ENCODE measurements around the gene DENND10. TPM values are rescaled to one million over a fixed set of nuclear protein-coding genes. Genes with fewer than 3 reads are reported as not detected.
"Not testable (repeated sequence)": the region's sequence is repeated elsewhere in the genome, so short reads cannot be mapped to it uniquely, and the experiment has no call there.

Gene DENND10
- total and polyA plus RNA-seq, 4 donors = 11.7 to 32.0 (median 29.0) TPM

GRCh38 chr10:119105155-119105554, 1.2 kb downstream of the DENND10 start:
- H3K27ac ChIP-seq (ENCODE audit: low read depth in 1 of 2, low read length in 1 of 2) = no peak overlapping the region
- peaks cover 0 to 9% (median 4%) of the 10 kb centered on the region in 4 donors for H3K36me3 ChIP-seq (ENCODE audit: control insufficient read depth in 4 of 4, insufficient read depth in 4 of 4, low read length in 4 of 4)
- H3K9me3 ChIP-seq (ENCODE audit: control insufficient read depth in 4 of 4, insufficient read depth in 3 of 4, low read length in 3 of 4) = no peaks in the 10 kb centered on the region
- TF ChIP-seq CTCF (IDR thresholded peaks at IDR 0.05; ENCODE audit: control extremely low read depth, extremely low read depth) = no peak
- H3K9ac ChIP-seq (ENCODE audit: insufficient read depth in 1 of 2, low read length in 2 of 2) = peak overlapping the region in 1 of 2 donors; percentile 49
- ATAC-seq (ENCODE audit: insufficient read depth, low FRiP score) (no peak), DNase-seq (no peak)
- WGBS, 2 donors = 88 to 92% methylated on average over 12 of the region's 12 CpGs
- peaks cover 0 to 11% (median 2%) of the 10 kb centered on the region in 5 donors for H3K4me1 ChIP-seq (ENCODE audit: control insufficient read depth in 5 of 5, insufficient read depth in 5 of 5, low read length in 5 of 5)
- H3K27me3 ChIP-seq (ENCODE audit: control insufficient read depth in 3 of 3, insufficient read depth in 3 of 3, low read length in 2 of 3) = no peaks in the 10 kb centered on the region
- H3K4me3 ChIP-seq = no peak overlapping the region

GRCh38 chr10:119105899-119106298, 2.0 kb downstream of the DENND10 start:
- H3K27ac ChIP-seq (ENCODE audit: low read depth in 1 of 2, low read length in 1 of 2); ATAC-seq (ENCODE audit: insufficient read depth, low FRiP score); H3K27me3 ChIP-seq (ENCODE audit: control insufficient read depth in 3 of 3, insufficient read depth in 3 of 3, low read length in 2 of 3); H3K4me3 ChIP-seq; DNase-seq; H3K9ac ChIP-seq (ENCODE audit: insufficient read depth in 1 of 2, low read length in 2 of 2); H3K9me3 ChIP-seq (ENCODE audit: control insufficient read depth in 4 of 4, insufficient read depth in 3 of 4, low read length in 3 of 4): not testable (repeated sequence)
- H3K4me1 ChIP-seq (ENCODE audit: control insufficient read depth in 5 of 5, insufficient read depth in 5 of 5, low read length in 5 of 5) = peaks cover 0 to 11% (median 2%) of the 10 kb centered on the region in 5 donors
- WGBS, 2 donors = 83 to 96% methylated on average over 7 of the region's 7 CpGs
- peaks cover 0 to 13% (median 6%) of the 10 kb centered on the region in 4 donors for H3K36me3 ChIP-seq (ENCODE audit: control insufficient read depth in 4 of 4, insufficient read depth in 4 of 4, low read length in 4 of 4)

- not testable (repeated sequence) for DNase-seq; H3K9ac ChIP-seq (ENCODE audit: insufficient read depth in 1 of 2, low read length in 2 of 2); H3K4me3 ChIP-seq; H3K27me3 ChIP-seq (ENCODE audit: control insufficient read depth in 3 of 3, insufficient read depth in 3 of 3, low read length in 2 of 3); ATAC-seq (ENCODE audit: insufficient read depth, low FRiP score); H3K27ac ChIP-seq (ENCODE audit: low read depth in 1 of 2, low read length in 1 of 2); H3K9me3 ChIP-seq (ENCODE audit: control insufficient read depth in 4 of 4, insufficient read depth in 3 of 4, low read length in 3 of 4)
- peaks cover 2 to 16% (median 10%) of the 10 kb centered on the region in 4 donors for H3K36me3 ChIP-seq (ENCODE audit: control insufficient read depth in 4 of 4, insufficient read depth in 4 of 4, low read length in 4 of 4)
- H3K4me1 ChIP-seq (ENCODE audit: control insufficient read depth in 5 of 5, insufficient read depth in 5 of 5, low read length in 5 of 5) = peaks cover 0 to 11% (median 2%) of the 10 kb centered on the region in 5 donors
- 90 to 97% methylated on average over 6 of the region's 6 CpGs for WGBS, 2 donors
Measured at GRCh38 chr10:119107106-119107505, 3.2 kb downstream of the DENND10 start.

- not testable (repeated sequence) for H3K4me3 ChIP-seq; ATAC-seq (ENCODE audit: insufficient read depth, low FRiP score); H3K9ac ChIP-seq (ENCODE audit: insufficient read depth in 1 of 2, low read length in 2 of 2); H3K27ac ChIP-seq (ENCODE audit: low read depth in 1 of 2, low read length in 1 of 2); DNase-seq; H3K27me3 ChIP-seq (ENCODE audit: control insufficient read depth in 3 of 3, insufficient read depth in 3 of 3, low read length in 2 of 3); H3K9me3 ChIP-seq (ENCODE audit: control insufficient read depth in 4 of 4, insufficient read depth in 3 of 4, low read length in 3 of 4)
- H3K36me3 ChIP-seq (ENCODE audit: control insufficient read depth in 4 of 4, insufficient read depth in 4 of 4, low read length in 4 of 4) = peaks cover 5 to 21% (median 13%) of the 10 kb centered on the region in 4 donors
- H3K4me1 ChIP-seq (ENCODE audit: control insufficient read depth in 5 of 5, insufficient read depth in 5 of 5, low read length in 5 of 5) = peaks cover 0 to 11% (median 2%) of the 10 kb centered on the region in 5 donors
- WGBS, 2 donors = 20 to 81% methylated on average over 2 of the region's 2 CpGs
Measured at GRCh38 chr10:119107771-119108170, 3.9 kb downstream of the DENND10 start.

GRCh38 chr10:119112056-119112455, 8.1 kb downstream of the DENND10 start:
- Histone ChIP-seq H3K27me3 (ENCODE audit: control insufficient read depth in 3 of 3, insufficient read depth in 3 of 3, low read length in 2 of 3) (no peaks in the 10 kb centered on the region), H3K4me3 (no peak overlapping the region), H3K9ac (ENCODE audit: insufficient read depth in 1 of 2, low read length in 2 of 2) (no peak overlapping the region), H3K36me3 (ENCODE audit: control insufficient read depth in 4 of 4, insufficient read depth in 4 of 4, low read length in 4 of 4) (peaks cover 15 to 27% (median 21%) of the 10 kb centered on the region in 4 donors), H3K4me1 (ENCODE audit: control insufficient read depth in 5 of 5, insufficient read depth in 5 of 5, low read length in 5 of 5) (no peaks in the 10 kb centered on the region), H3K9me3 (ENCODE audit: control insufficient read depth in 4 of 4, insufficient read depth in 3 of 4, low read length in 3 of 4) (no peaks in the 10 kb centered on the region), H3K27ac (ENCODE audit: low read depth in 1 of 2, low read length in 1 of 2) (no peak overlapping the region)
- no peak for ATAC-seq (ENCODE audit: insufficient read depth, low FRiP score)
- WGBS, 2 donors = 67 to 83% methylated on average over 4 of the region's 4 CpGs
- no peak for TF ChIP-seq CTCF (IDR thresholded peaks at IDR 0.05; ENCODE audit: control extremely low read depth, extremely low read depth)
- DNase-seq = no peak
